ENCODE measurements around the gene LACC1.

Gene LACC1

GRCh38 chr13:43939086-43939485 lies 59.4 kb downstream of the LACC1 start:
- H3K27ac ChIP-seq, result no peak overlapping the region
- TF ChIP-seq, protein P1, sequence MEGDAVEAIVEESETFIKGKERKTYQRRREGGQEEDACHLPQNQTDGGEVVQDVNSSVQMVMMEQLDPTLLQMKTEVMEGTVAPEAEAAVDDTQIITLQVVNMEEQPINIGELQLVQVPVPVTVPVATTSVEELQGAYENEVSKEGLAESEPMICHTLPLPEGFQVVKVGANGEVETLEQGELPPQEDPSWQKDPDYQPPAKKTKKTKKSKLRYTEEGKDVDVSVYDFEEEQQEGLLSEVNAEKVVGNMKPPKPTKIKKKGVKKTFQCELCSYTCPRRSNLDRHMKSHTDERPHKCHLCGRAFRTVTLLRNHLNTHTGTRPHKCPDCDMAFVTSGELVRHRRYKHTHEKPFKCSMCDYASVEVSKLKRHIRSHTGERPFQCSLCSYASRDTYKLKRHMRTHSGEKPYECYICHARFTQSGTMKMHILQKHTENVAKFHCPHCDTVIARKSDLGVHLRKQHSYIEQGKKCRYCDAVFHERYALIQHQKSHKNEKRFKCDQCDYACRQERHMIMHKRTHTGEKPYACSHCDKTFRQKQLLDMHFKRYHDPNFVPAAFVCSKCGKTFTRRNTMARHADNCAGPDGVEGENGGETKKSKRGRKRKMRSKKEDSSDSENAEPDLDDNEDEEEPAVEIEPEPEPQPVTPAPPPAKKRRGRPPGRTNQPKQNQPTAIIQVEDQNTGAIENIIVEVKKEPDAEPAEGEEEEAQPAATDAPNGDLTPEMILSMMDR (conservative IDR thresholded peaks at IDR 0.05; ENCODE audit: low read depth, low read length), result no peak
- no peak overlapping the region for H3K9ac ChIP-seq
- no peaks in the 10 kb centered on the region for H4K20me1 ChIP-seq (ENCODE audit: insufficient read depth)
- no peaks in the 10 kb centered on the region for H3K36me3 ChIP-seq (ENCODE audit: insufficient read depth)
- H2AFZ ChIP-seq (ENCODE audit: low read depth), result no peak overlapping the region
- no peaks in the 10 kb centered on the region for H3K79me2 ChIP-seq (ENCODE audit: insufficient read depth, low read depth)
- H3K4me3 ChIP-seq (IDR thresholded peaks at IDR 0.05; ENCODE audit: insufficient read depth, low read depth, low read length), result no peak overlapping the region
- no peaks in the 10 kb centered on the region for H3K4me1 ChIP-seq (ENCODE audit: low read depth, poor library complexity, severe bottlenecking)
- no peak overlapping the region for H3K4me2 ChIP-seq
- H3K27me3 ChIP-seq (ENCODE audit: insufficient read depth, low read depth), result no peaks in the 10 kb centered on the region

DNA sequence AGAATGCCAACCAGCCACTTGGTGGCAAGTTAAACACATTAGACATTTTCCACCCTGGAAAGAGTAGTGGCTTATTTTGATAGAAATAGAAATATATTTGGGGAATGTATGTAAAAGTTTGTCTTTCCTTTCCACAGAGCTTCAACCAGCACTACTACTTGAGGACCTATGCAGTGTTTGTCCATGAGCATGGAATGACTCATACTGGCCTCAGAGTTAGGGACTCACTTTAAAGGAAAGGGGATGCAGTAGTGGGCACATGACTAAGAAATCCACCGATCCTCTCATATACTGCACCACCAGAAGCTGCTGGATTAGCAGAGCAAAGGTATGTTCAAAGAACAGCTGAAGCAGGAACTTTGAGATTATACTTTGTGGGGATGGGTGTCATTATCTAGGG lies 62.6 kb downstream of the LACC1 start:
- Histone ChIP-seq H3K27ac (no peak overlapping the region), H3K27me3 (ENCODE audit: insufficient read depth, low read depth) (no peaks in the 10 kb centered on the region), H3K79me2 (ENCODE audit: insufficient read depth, low read depth) (no peaks in the 10 kb centered on the region), H4K20me1 (ENCODE audit: insufficient read depth) (no peaks in the 10 kb centered on the region), H3K9ac (no peak overlapping the region), H3K36me3 (ENCODE audit: insufficient read depth) (no peaks in the 10 kb centered on the region), H3K4me1 (ENCODE audit: low read depth, poor library complexity, severe bottlenecking) (no peaks in the 10 kb centered on the region), H3K4me3 (IDR thresholded peaks at IDR 0.05; ENCODE audit: insufficient read depth, low read depth, low read length) (no peak overlapping the region), H2AFZ (ENCODE audit: low read depth) (no peak overlapping the region), H3K4me2 (no peak overlapping the region)
- TF ChIP-seq, protein P1 (conservative IDR thresholded peaks at IDR 0.05; ENCODE audit: low read depth, low read length), result no peak

Data from KMS-11 (cell line).